ENCODE results near the gene TRIM66.

The TRIM66 gene

GRCh38 chr11:8581300-8581699, 101.2 kb downstream of the TRIM66 start:
- no peaks in the 10 kb centered on the region for H3K36me3 ChIP-seq (ENCODE audit: control insufficient read depth, insufficient read depth, low read length)
- no peaks in the 10 kb centered on the region for H3K4me1 ChIP-seq (ENCODE audit: control insufficient read depth, insufficient read depth, low read length)
- H3K27me3 ChIP-seq (ENCODE audit: control insufficient read depth, insufficient read depth, low read length) = no peaks in the 10 kb centered on the region
- H3K4me3 ChIP-seq (ENCODE audit: low read length) = no peak overlapping the region
- H3K27ac ChIP-seq (ENCODE audit: low read depth, low read length) = no peak overlapping the region
- H3K9ac ChIP-seq (ENCODE audit: low read length) = no peak overlapping the region

- no peak overlapping the region for H3K27ac ChIP-seq (ENCODE audit: low read depth, low read length)
- H3K36me3 ChIP-seq (ENCODE audit: control insufficient read depth, insufficient read depth, low read length) = no peaks in the 10 kb centered on the region
Observed at GRCh38 chr11:8577791-8578581, 104.5 kb downstream of the TRIM66 start.

GRCh38 chr11:8574798-8575197, 107.7 kb downstream of the TRIM66 start:
- Histone ChIP-seq H3K27me3 (ENCODE audit: control insufficient read depth, insufficient read depth, low read length) (no peaks in the 10 kb centered on the region), H3K27ac (ENCODE audit: low read depth, low read length) (no peak overlapping the region), H3K9ac (ENCODE audit: low read length) (no peak overlapping the region), H3K36me3 (ENCODE audit: control insufficient read depth, insufficient read depth, low read length) (no peaks in the 10 kb centered on the region), H3K4me3 (ENCODE audit: low read length) (no peak overlapping the region), H3K4me1 (ENCODE audit: control insufficient read depth, insufficient read depth, low read length) (no peaks in the 10 kb centered on the region)

More at GRCh38 chr11:8577791-8578581, 104.5 kb downstream of the TRIM66 start:
- Histone ChIP-seq H3K27me3 (ENCODE audit: control insufficient read depth, insufficient read depth, low read length) (no peaks in the 10 kb centered on the region), H3K9ac (ENCODE audit: low read length) (no peak overlapping the region), H3K4me1 (ENCODE audit: control insufficient read depth, insufficient read depth, low read length) (no peaks in the 10 kb centered on the region), H3K4me3 (ENCODE audit: low read length) (no peak overlapping the region)

GRCh38 chr11:8573777-8574176, 108.7 kb downstream of the TRIM66 start:
- H3K4me1 ChIP-seq (ENCODE audit: control insufficient read depth, insufficient read depth, low read length) = no peaks in the 10 kb centered on the region
- no peak overlapping the region for H3K4me3 ChIP-seq (ENCODE audit: low read length)
- H3K36me3 ChIP-seq (ENCODE audit: control insufficient read depth, insufficient read depth, low read length) = no peaks in the 10 kb centered on the region
- H3K9ac ChIP-seq (ENCODE audit: low read length) = no peak overlapping the region
- no peak overlapping the region for H3K27ac ChIP-seq (ENCODE audit: low read depth, low read length)
- H3K27me3 ChIP-seq (ENCODE audit: control insufficient read depth, insufficient read depth, low read length) = no peaks in the 10 kb centered on the region

DNA sequence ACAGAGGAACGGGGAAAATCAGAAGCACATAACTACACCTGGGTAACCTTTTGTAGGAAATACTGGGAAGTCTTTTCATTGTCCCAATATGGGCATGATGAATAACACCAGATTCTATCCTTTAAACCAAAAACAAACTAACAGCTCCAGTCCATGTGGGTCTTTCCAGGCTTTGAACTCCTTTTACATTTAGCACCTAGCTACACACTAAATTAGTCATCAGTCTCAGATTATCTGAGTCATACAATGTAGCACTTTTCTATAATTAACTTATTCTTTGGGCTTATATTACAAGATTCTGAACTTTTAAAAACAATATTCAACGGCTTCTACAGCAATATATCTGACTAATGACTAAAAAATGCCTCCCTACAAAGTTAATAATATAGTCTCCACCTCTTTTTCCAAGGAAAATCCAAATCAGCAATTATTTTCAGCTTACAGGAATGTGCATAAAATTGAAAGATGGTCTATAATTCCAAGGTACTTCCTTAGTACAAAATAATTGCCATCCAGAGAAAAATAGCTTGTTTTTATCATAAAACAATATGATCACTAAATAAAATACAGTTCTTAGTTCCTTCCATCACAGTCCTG, 114.8 kb downstream of the TRIM66 start:
- H3K36me3 ChIP-seq (ENCODE audit: control insufficient read depth, insufficient read depth, low read length) = no peaks in the 10 kb centered on the region
- no peak overlapping the region for H3K9ac ChIP-seq (ENCODE audit: low read length)
- H3K27ac ChIP-seq (ENCODE audit: low read depth, low read length) = no peak overlapping the region
- no peak overlapping the region for H3K4me3 ChIP-seq (ENCODE audit: low read length)
- H3K4me1 ChIP-seq (ENCODE audit: control insufficient read depth, insufficient read depth, low read length) = no peaks in the 10 kb centered on the region
- H3K27me3 ChIP-seq (ENCODE audit: control insufficient read depth, insufficient read depth, low read length) = no peaks in the 10 kb centered on the region

- Histone ChIP-seq H3K27me3 (ENCODE audit: control insufficient read depth, insufficient read depth, low read length) (no peaks in the 10 kb centered on the region), H3K36me3 (ENCODE audit: control insufficient read depth, insufficient read depth, low read length) (no peaks in the 10 kb centered on the region), H3K4me3 (ENCODE audit: low read length) (no peak overlapping the region), H3K9ac (ENCODE audit: low read length) (no peak overlapping the region), H3K27ac (ENCODE audit: low read depth, low read length) (no peak overlapping the region), H3K4me1 (ENCODE audit: control insufficient read depth, insufficient read depth, low read length) (no peaks in the 10 kb centered on the region)
Observed at GRCh38 chr11:8566613-8567210, 115.8 kb downstream of the TRIM66 start.

DNA sequence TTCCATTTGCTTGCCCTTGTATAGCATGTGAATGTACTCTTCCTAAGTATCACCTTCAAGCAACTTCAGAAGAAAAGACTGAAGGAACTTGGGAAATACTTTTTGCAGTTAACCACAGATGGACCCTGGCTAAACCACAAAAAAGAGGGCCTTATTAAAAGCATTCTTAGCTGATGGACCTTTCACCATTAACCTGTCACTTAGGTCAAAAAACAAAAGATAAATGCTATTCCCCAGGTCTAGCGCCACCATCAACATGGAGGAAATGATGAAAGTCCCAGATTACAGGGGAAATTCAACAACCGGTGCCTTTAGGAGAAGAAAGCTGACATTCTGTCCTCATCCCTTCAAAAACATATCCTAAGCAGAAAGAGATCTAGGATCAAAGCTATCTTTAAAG, 117.9 kb downstream of the TRIM66 start:
- H3K27ac ChIP-seq (ENCODE audit: low read depth, low read length) = no peak overlapping the region
- H3K27me3 ChIP-seq (ENCODE audit: control insufficient read depth, insufficient read depth, low read length) = no peaks in the 10 kb centered on the region
- H3K36me3 ChIP-seq (ENCODE audit: control insufficient read depth, insufficient read depth, low read length) = no peaks in the 10 kb centered on the region
- no peaks in the 10 kb centered on the region for H3K4me1 ChIP-seq (ENCODE audit: control insufficient read depth, insufficient read depth, low read length)
- H3K9ac ChIP-seq (ENCODE audit: low read length) = no peak overlapping the region
- no peak overlapping the region for H3K4me3 ChIP-seq (ENCODE audit: low read length)

All from rectal smooth muscle tissue (tissue), 1 donor.